Parathyroid adenoma (tissue), 2 donors: ENCODE measurements around the gene NCKAP5.

Source experiments
- H2AFZ ChIP-seq: fragments of 300-600 bp; sonication (generic); one replicate; pipeline ENCODE4 v1.7.0; 2017; ENCODE audit warnings: antibody characterized with exemption, mild to moderate bottlenecking
- H3K27ac ChIP-seq: fragments of 300-600 bp; sonication (generic); one replicate; pipeline ENCODE4 v1.7.0; 2017
- H3K27me3 ChIP-seq: fragments of 300-600 bp; sonication (generic); one replicate; pipeline ENCODE4 v1.7.0; 2017; ENCODE audit warnings: low read length; ENCODE audit not compliant: control insufficient read depth, insufficient read depth
- H3K36me3 ChIP-seq: fragments of 300-600 bp; sonication (generic); one replicate; pipeline ENCODE4 v1.7.0; 2017; ENCODE audit warnings: low read length; ENCODE audit not compliant: control insufficient read depth, insufficient read depth
- H3K4me1 ChIP-seq: fragments of 300-600 bp; sonication (generic); one replicate; pipeline ENCODE4 v1.7.0; 2017; ENCODE audit warnings: control low read depth
- H3K4me2 ChIP-seq: fragments of 300-600 bp; sonication (generic); one replicate; pipeline ENCODE4 v1.7.0; 2017; ENCODE audit warnings: low read length
- H3K4me3 ChIP-seq: fragments of 300-600 bp; sonication (generic); one replicate; pipeline ENCODE4 v1.7.0; 2017; ENCODE audit warnings: low read depth, low read length
- H3K79me2 ChIP-seq: fragments of 300-600 bp; sonication (generic); one replicate; pipeline ENCODE4 v1.7.0; 2017; ENCODE audit warnings: control low read depth
- H3K9ac ChIP-seq: fragments of 300-600 bp; sonication (generic); one replicate; pipeline ENCODE4 v1.7.0; 2017; ENCODE audit warnings: mild to moderate bottlenecking
- H3K9me3 ChIP-seq: fragments of 300-600 bp; sonication (generic); one replicate; pipeline ENCODE4 v1.7.0; 2017; ENCODE audit warnings: low read length; ENCODE audit not compliant: control insufficient read depth
- CTCF ChIP-seq: fragments of 300-600 bp; sonication (generic); IDR thresholded peaks from one replicate; pipeline ENCODE4 v1.7.0; 2017; ENCODE audit warnings: antibody characterized with exemption, mild to moderate bottlenecking
- donor health status: primary hyperparathyroidism.

NCKAP5 gene

GRCh38 chr2:132789066-132789465, 779.2 kb downstream of the NCKAP5 start:
- H3K4me3 ChIP-seq: no peak overlapping the region
- H3K9me3 ChIP-seq: no peaks in the 10 kb centered on the region
- no peaks in the 10 kb centered on the region for H3K79me2 ChIP-seq
- H3K4me1 ChIP-seq: no peaks in the 10 kb centered on the region
- H3K4me2 ChIP-seq: no peak overlapping the region
- H2AFZ ChIP-seq: no peak overlapping the region
- no peak for TF ChIP-seq CTCF
- no peaks in the 10 kb centered on the region for H3K27me3 ChIP-seq
- no peak overlapping the region for H3K9ac ChIP-seq
- no peaks in the 10 kb centered on the region for H3K36me3 ChIP-seq
- H3K27ac ChIP-seq: no peak overlapping the region

GRCh38 chr2:132788310-132788838, 779.9 kb downstream of the NCKAP5 start:
- no peaks in the 10 kb centered on the region for H3K4me1 ChIP-seq
- H3K9ac ChIP-seq: no peak overlapping the region
- no peak overlapping the region for H3K27ac ChIP-seq
- no peak overlapping the region for H2AFZ ChIP-seq
- TF ChIP-seq CTCF: no peak
- no peaks in the 10 kb centered on the region for H3K79me2 ChIP-seq
- H3K9me3 ChIP-seq: no peaks in the 10 kb centered on the region
- H3K36me3 ChIP-seq: no peaks in the 10 kb centered on the region
- no peak overlapping the region for H3K4me2 ChIP-seq
- H3K4me3 ChIP-seq: no peak overlapping the region
- H3K27me3 ChIP-seq: no peaks in the 10 kb centered on the region

- no peak overlapping the region for H3K4me2 ChIP-seq
- H2AFZ ChIP-seq: no peak overlapping the region
- no peak overlapping the region for H3K27ac ChIP-seq
- H3K4me3 ChIP-seq: no peak overlapping the region
- no peaks in the 10 kb centered on the region for H3K9me3 ChIP-seq
- no peaks in the 10 kb centered on the region for H3K4me1 ChIP-seq
- H3K9ac ChIP-seq: no peak overlapping the region
- H3K27me3 ChIP-seq: no peaks in the 10 kb centered on the region
- no peaks in the 10 kb centered on the region for H3K36me3 ChIP-seq
- H3K79me2 ChIP-seq: no peaks in the 10 kb centered on the region
- no peak for TF ChIP-seq CTCF
Observed at GRCh38 chr2:132783883-132784282, 784.4 kb downstream of the NCKAP5 start.

GRCh38 chr2:132782176-132782783, 786.0 kb downstream of the NCKAP5 start:
- no peak overlapping the region for H3K4me2 ChIP-seq
- no peaks in the 10 kb centered on the region for H3K4me1 ChIP-seq
- H2AFZ ChIP-seq: no peak overlapping the region
- H3K9ac ChIP-seq: no peak overlapping the region
- H3K36me3 ChIP-seq: no peaks in the 10 kb centered on the region
- no peak for TF ChIP-seq CTCF
- H3K9me3 ChIP-seq: no peaks in the 10 kb centered on the region
- no peak overlapping the region for H3K4me3 ChIP-seq
- no peaks in the 10 kb centered on the region for H3K79me2 ChIP-seq
- H3K27ac ChIP-seq: no peak overlapping the region
- H3K27me3 ChIP-seq: no peaks in the 10 kb centered on the region

GRCh38 chr2:132780651-132781050, 787.6 kb downstream of the NCKAP5 start:
- no peak for TF ChIP-seq CTCF
- H3K79me2 ChIP-seq: no peaks in the 10 kb centered on the region
- H3K27ac ChIP-seq: no peak overlapping the region
- no peaks in the 10 kb centered on the region for H3K9me3 ChIP-seq
- H2AFZ ChIP-seq: no peak overlapping the region
- no peaks in the 10 kb centered on the region for H3K36me3 ChIP-seq
- no peak overlapping the region for H3K9ac ChIP-seq
- H3K4me3 ChIP-seq: no peak overlapping the region
- H3K4me1 ChIP-seq: no peaks in the 10 kb centered on the region
- H3K27me3 ChIP-seq: no peaks in the 10 kb centered on the region
- no peak overlapping the region for H3K4me2 ChIP-seq
